ENCODE data around the gene LLCFC1. TPM values are rescaled to one million over a fixed set of nuclear protein-coding genes. Genes with fewer than 3 reads are reported as not detected.

The LLCFC1 gene
- polyA plus RNA-seq, 1 donor, result 0.25 TPM

Other genes with a start within 250 kb of the LLCFC1 start
- gene PRSS1, start 190.0 kb upstream of the LLCFC1 start, polyA plus RNA-seq (ENCODE audit: insufficient read length), result not detected
- gene PRSS2, start 168.5 kb upstream of the LLCFC1 start, polyA plus RNA-seq (ENCODE audit: insufficient read length), result not detected
- gene EPHB6, start 84.4 kb upstream of the LLCFC1 start, polyA plus RNA-seq (ENCODE audit: insufficient read length), result 4.2 TPM
- 0.09 TPM for gene TRPV6, start 53.7 kb upstream of the LLCFC1 start, polyA plus RNA-seq (ENCODE audit: insufficient read length)
- 0.15 TPM for gene TRPV5, start 5.7 kb upstream of the LLCFC1 start, polyA plus RNA-seq (ENCODE audit: insufficient read length)
- 0.87 TPM for gene KEL, start 22.9 kb downstream of the LLCFC1 start, polyA plus RNA-seq (ENCODE audit: insufficient read length)
- gene OR9A2, start 87.6 kb downstream of the LLCFC1 start, polyA plus RNA-seq (ENCODE audit: insufficient read length), result not detected
- not detected for gene OR6V1, start 112.9 kb downstream of the LLCFC1 start, polyA plus RNA-seq (ENCODE audit: insufficient read length)
- not detected for gene PIP, start 192.6 kb downstream of the LLCFC1 start, polyA plus RNA-seq (ENCODE audit: insufficient read length)
- not detected for gene TAS2R39, start 243.9 kb downstream of the LLCFC1 start, polyA plus RNA-seq (ENCODE audit: insufficient read length)

Data from forelimb muscle (tissue), 1 donor.